Ishikawa (cell line): ENCODE results near the gene SLC16A3.

Source experiments
- CEBPB ChIP-seq: IDR thresholded peaks from 2 replicates; pipeline ENCODE4 v1.6.1; 2012
- CREB1 ChIP-seq: IDR thresholded peaks from 2 replicates; pipeline ENCODE4 v1.6.1; 2012; ENCODE audit warnings: low read depth
- EGR1 ChIP-seq: IDR thresholded peaks from 2 replicates; pipeline ENCODE4 v1.6.1; 2012
- EP300 ChIP-seq: IDR thresholded peaks from 2 replicates; pipeline ENCODE4 v1.6.1; 2012; ENCODE audit warnings: borderline replicate concordance
- FOXM1 ChIP-seq: IDR thresholded peaks from 2 replicates; pipeline ENCODE4 v1.6.1; 2012; ENCODE audit warnings: low read depth, borderline replicate concordance
- MAX ChIP-seq: IDR thresholded peaks from 2 replicates; pipeline ENCODE4 v1.6.1; 2012
- NFIC ChIP-seq: IDR thresholded peaks from 2 replicates; pipeline ENCODE4 v1.6.1; 2012
- RAD21 ChIP-seq: IDR thresholded peaks from 2 replicates; pipeline ENCODE4 v1.6.1; 2012; ENCODE audit warnings: low read depth
- TAF1 ChIP-seq: IDR thresholded peaks from 2 replicates; pipeline ENCODE4 v1.6.1; 2012; ENCODE audit warnings: low read depth, mild to moderate bottlenecking
- TCF12 ChIP-seq: IDR thresholded peaks from 2 replicates; pipeline ENCODE4 v1.6.1; 2012; ENCODE audit warnings: low read depth
- TEAD4 ChIP-seq: IDR thresholded peaks from 2 replicates; pipeline ENCODE4 v1.6.1; 2012
- USF1 ChIP-seq: IDR thresholded peaks from 2 replicates; pipeline ENCODE4 v1.6.1; 2012
- YY1 ChIP-seq: IDR thresholded peaks from 2 replicates; pipeline ENCODE4 v1.6.1; 2012; ENCODE audit warnings: low read depth
- ZBTB7A ChIP-seq: IDR thresholded peaks from 2 replicates; pipeline ENCODE4 v1.6.1; 2012; ENCODE audit warnings: low read depth
- TF ChIP-seq, protein P1 (sequence below): IDR thresholded peaks from 2 replicates; pipeline ENCODE4 v1.6.1; 2012; ENCODE audit warnings: low read depth, mild to moderate bottlenecking

SLC16A3 gene

GRCh38 chr17:82217120-82217529 is 11.7 kb upstream of the SLC16A3 start:
- TF ChIP-seq TEAD4 (no peak), EGR1 (no peak), NFIC (no peak), ZBTB7A (no peak), EP300 (no peak), USF1 (no peak), RAD21 (no peak), YY1 (no peak)
- TF ChIP-seq, protein P1, sequence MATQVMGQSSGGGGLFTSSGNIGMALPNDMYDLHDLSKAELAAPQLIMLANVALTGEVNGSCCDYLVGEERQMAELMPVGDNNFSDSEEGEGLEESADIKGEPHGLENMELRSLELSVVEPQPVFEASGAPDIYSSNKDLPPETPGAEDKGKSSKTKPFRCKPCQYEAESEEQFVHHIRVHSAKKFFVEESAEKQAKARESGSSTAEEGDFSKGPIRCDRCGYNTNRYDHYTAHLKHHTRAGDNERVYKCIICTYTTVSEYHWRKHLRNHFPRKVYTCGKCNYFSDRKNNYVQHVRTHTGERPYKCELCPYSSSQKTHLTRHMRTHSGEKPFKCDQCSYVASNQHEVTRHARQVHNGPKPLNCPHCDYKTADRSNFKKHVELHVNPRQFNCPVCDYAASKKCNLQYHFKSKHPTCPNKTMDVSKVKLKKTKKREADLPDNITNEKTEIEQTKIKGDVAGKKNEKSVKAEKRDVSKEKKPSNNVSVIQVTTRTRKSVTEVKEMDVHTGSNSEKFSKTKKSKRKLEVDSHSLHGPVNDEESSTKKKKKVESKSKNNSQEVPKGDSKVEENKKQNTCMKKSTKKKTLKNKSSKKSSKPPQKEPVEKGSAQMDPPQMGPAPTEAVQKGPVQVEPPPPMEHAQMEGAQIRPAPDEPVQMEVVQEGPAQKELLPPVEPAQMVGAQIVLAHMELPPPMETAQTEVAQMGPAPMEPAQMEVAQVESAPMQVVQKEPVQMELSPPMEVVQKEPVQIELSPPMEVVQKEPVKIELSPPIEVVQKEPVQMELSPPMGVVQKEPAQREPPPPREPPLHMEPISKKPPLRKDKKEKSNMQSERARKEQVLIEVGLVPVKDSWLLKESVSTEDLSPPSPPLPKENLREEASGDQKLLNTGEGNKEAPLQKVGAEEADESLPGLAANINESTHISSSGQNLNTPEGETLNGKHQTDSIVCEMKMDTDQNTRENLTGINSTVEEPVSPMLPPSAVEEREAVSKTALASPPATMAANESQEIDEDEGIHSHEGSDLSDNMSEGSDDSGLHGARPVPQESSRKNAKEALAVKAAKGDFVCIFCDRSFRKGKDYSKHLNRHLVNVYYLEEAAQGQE = no peak

- TF ChIP-seq CEBPB (0 out of 2 replicates have a peak, but pooled peaks have one; percentile 7), YY1 (no peak), TAF1 (no peak), FOXM1 (no peak), ZBTB7A (no peak), USF1 (no peak), EP300 (0 out of 2 replicates have a peak, but pooled peaks have one; percentile 29), EGR1 (no peak), TCF12 (0 out of 2 replicates have a peak, but pooled peaks have one; percentile 36), TEAD4 (peak; percentile 53), RAD21 (no peak), CREB1 (no peak), MAX (peak; percentile 57; the same call in 1 of the 2 replicates), NFIC (no peak)
- TF ChIP-seq, protein P1 = no peak
Observed at GRCh38 chr17:82217530-82218204, 11.2 kb upstream of the SLC16A3 start.

- TF ChIP-seq TEAD4 (no peak), CREB1 (no peak), TAF1 (no peak), YY1 (no peak), RAD21 (no peak), TCF12 (no peak), NFIC (no peak), USF1 (no peak), FOXM1 (no peak), EGR1 (no peak), ZBTB7A (no peak), MAX (no peak), EP300 (no peak), CEBPB (no peak)
- TF ChIP-seq, protein P1 = no peak
Observed at GRCh38 chr17:82218349-82219075, 10.3 kb upstream of the SLC16A3 start.
